HG02885 (cell line): ENCODE data around the gene IFT57.
"Not testable (repeated sequence)": the region's sequence is repeated elsewhere in the genome, so short reads cannot be mapped to it uniquely, and the experiment has no call there.

ENCODE experiments used
- ATAC-seq: cut with Tn5 transposase; IDR thresholded peaks from one replicate; pipeline ENCODE4 v1.9.1; 2021; ENCODE audit warnings: mild to moderate bottlenecking; ENCODE audit not compliant: unreplicated experiment, poor library complexity

The IFT57 gene, protein sequence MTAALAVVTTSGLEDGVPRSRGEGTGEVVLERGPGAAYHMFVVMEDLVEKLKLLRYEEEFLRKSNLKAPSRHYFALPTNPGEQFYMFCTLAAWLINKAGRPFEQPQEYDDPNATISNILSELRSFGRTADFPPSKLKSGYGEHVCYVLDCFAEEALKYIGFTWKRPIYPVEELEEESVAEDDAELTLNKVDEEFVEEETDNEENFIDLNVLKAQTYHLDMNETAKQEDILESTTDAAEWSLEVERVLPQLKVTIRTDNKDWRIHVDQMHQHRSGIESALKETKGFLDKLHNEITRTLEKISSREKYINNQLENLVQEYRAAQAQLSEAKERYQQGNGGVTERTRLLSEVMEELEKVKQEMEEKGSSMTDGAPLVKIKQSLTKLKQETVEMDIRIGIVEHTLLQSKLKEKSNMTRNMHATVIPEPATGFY

GRCh38 chr3:108221911-108222852 lies at the start of gene IFT57:
Gene IFT57, minus strand, starts transcription at chr3:108222424. Its CDS starts 102 bp downstream, at chr3:108222322.
- ATAC-seq = peak; percentile 91

DNA sequence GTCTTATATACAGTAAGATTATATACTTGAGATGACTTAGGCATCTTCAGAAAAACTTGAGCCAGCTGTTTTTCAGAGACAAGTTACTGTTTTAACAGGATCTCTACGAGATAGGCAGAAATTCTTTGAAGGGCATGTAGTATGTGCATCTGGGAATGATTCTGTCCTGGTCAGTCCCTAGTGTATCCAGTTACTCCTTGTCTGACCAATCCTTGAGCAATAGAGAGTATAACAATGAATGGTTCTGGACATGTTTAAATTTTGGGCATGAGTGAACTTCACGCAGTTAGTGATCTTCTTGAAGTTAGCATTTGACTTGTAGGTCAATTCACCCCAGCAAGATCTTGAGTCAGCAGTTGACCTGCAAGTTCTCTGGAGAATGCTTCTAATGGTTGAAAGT lies 49.4 kb upstream of the IFT57 start:
- ATAC-seq = no peak

DNA sequence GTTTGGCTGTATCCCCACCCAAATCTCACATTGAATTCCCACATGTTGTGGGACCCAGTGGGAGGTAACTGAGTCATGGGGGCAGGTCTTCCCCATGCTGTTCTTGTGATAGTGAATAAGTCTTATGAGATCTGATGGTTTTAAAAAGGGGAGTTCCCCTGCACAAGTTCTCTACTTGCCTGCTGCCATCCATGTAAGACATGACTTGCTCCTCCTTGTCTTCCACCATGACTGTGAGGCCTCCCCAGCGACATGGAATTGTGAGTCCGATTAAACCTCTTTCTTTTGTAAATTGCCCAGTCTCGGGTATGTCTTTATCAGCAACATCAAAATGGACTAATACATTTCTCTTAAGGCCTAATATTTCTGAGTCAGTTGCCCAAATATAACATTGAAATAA lies 46.0 kb upstream of the IFT57 start:
- ATAC-seq = not testable (repeated sequence)

- ATAC-seq = not testable (repeated sequence)
Measured at GRCh38 chr3:108264534-108265298, 42.5 kb upstream of the IFT57 start.

GRCh38 chr3:108255131-108255530 lies 32.9 kb upstream of the IFT57 start:
- ATAC-seq = no peak

- no peak for ATAC-seq
Measured at GRCh38 chr3:108251844-108252243, 29.6 kb upstream of the IFT57 start.

GRCh38 chr3:108251265-108251664 lies 29.0 kb upstream of the IFT57 start:
- no peak for ATAC-seq

GRCh38 chr3:108250626-108251025 lies 28.4 kb upstream of the IFT57 start:
- no peak for ATAC-seq

DNA sequence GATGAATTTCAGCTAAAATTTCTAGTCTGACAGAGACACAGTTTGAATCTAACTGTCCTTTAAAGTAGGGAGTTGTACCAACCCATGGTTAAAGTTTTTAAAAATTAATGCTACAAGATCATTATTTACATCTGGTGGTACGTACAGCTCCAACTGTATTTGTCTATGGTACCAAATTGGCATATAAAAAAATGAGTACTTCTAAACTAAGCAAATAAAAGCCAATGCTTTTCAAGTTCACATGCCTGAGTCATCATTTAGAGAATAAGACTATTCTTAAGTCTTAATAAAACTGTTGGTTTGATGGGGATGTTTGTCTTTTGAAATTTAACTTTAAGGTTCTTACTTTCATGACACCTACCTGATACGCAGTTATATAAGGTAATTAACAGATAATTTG lies 21.0 kb upstream of the IFT57 start:
- no peak for ATAC-seq

DNA sequence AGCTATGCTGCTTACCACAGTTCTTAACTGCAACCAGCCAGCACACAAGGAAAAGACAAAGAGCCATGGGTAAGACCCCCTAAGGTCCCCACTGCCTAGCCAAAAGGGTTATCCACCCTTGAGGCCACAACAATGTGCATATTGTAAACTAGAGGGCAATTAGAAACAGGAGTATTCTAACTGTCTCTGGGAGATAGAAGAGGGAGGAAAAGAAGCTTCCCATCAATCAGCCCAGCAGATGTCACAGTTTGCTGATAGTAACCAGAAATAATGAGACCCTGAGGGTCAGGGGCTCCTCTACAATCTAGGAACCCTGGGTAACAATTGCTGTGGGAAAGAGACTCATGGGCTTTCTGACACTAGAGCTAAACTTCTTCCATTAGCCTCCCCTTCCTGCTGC lies 20.6 kb upstream of the IFT57 start:
- no peak for ATAC-seq

GRCh38 chr3:108241721-108242120 lies 19.5 kb upstream of the IFT57 start:
- no peak for ATAC-seq

GRCh38 chr3:108241146-108241545 lies 18.9 kb upstream of the IFT57 start:
- no peak for ATAC-seq

DNA sequence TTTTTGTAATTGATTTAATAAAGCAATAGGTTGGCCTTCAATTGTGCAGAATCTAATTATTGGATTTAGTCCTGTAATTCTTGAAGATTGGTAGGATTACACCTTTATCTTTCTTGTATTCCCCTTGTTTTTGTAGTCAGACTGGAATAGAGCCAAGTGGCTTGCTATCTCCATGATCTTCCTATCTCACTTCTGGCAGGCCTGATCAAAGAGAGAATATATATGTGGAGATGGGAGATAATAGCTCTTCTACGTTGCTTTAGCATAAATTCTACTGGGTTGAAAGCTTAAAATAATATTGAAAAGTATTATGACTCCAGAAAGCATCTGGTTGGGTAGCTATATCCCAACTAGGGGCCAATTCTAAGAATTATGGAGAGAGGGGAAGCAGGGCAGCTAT lies 16.9 kb upstream of the IFT57 start:
- ATAC-seq = no peak

GRCh38 chr3:108235290-108235689 lies 13.1 kb upstream of the IFT57 start:
- ATAC-seq = no peak

DNA sequence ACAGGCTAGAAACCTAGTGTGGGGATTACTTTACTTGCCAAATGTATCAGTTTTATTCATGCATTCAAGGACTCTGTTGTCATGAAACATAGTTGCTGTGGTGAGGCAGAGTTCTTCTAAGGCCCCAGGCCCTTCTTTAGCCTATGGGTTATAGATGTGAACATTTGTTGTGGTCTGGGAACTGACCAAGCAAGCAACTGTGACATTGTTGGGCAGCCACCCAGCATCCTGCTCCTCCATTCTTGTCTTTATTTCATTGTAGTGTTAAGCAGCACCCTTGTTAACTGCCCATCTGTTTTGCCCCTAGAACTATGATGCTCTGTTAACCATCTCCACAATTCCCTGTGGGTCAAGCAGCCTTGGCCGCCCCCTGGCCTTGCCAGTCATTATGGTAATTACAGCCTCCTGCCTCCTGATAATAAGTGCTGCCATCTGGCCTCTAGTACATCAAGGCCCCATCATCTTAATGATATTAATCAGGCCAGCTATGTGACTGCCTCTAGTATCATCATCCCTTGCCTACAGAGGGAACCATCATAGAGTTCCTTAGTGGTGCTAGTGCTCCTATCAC lies 12.2 kb upstream of the IFT57 start:
- ATAC-seq = no peak

DNA sequence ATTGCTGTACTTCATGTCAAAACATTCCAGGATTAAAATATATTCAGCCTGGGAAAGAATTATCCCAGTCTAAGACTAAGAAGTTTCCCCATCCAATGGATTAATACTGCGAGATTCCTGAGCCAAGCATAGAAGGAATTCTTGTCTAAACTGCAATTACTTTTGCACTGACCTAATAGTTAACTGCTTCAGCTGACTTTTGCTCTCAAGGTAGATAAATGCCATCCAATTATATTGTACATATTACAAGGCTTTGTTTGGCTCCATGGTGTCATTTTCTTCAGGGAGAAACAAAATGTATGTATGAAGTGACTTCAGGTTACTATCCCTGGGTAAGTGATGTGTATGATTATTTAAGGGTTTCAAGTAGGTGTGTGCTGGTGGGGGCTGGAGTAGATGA lies 6.1 kb upstream of the IFT57 start:
- ATAC-seq = no peak

DNA sequence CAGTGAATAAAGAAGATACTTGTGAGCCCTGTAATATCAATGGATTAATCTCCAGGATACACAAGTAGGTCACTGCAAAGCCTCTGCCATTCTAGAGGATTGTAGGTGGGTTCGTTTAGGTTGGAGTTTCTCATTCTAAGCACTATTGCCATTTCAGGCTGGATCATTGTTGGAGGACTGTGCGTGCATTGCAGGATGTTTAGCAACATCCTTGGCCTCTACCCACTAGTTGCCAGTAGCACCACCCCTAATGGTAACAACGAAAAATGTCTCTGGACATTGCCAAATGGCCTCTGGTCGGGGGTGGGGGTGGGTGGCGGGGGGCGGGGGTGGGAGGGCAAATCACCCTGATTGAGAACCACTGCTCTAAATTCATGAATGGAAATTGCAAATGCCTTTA lies 4.9 kb upstream of the IFT57 start:
- no peak for ATAC-seq

- no peak for ATAC-seq
Measured at GRCh38 chr3:108225221-108225620, 3.0 kb upstream of the IFT57 start.

GRCh38 chr3:108223928-108224327 lies 1.7 kb upstream of the IFT57 start:
- no peak for ATAC-seq

DNA sequence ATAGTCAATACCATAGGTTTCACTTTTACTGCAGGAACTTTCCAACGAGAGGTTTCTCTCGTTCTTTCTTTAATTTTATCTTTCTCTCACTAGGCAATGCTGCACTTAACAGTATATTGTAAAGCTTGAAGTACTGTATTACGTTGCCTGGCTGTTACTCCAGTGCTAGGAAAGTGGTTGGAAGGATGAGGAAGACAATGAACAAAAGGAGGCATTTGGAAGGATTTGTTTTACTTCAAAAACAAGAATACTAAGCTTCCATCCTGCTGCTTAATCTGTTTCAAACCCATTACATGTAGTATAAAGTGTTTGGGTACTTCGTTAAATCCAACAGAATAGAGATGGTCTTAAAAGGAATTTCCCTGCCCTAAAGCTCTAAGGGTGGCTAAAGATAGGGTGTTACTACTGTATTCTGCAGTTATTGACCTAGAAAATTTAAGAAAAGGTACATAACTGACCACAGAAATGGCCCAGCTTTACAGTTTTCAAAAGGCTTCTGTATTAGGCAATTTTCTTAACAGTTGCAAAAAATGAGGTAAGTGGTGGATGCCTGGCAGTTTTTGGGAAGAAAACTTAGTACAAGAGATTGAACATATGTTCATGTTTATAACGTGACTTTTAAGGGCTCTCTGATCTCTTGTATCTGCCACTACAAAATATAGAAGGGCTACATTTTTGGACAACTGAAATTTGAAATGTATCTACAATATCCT lies 785 bp upstream of the IFT57 start:
- no peak for ATAC-seq
